GM12878 (cell line): ENCODE measurements around the gene LRP1. TPM values are rescaled to one million over a fixed set of nuclear protein-coding genes. Genes with fewer than 3 reads are reported as not detected.
A peak's percentile ranks its signal among the peaks of the same experiment; 100 is the strongest.

Source experiments
- ATAC-seq: fragments of 200-7000 bp; cut with Tn5 transposase; 3 replicates; pipeline ENCODE4 v1.9.1; 2020; ENCODE audit warnings: mild to moderate bottlenecking, moderate library complexity
- BruUV-seq: library from RNA; stranded (reverse); fragments of 400-500 nt; replicated peaks from 2 replicates; lab custom pipeline; 2021; lab: Mats Ljungman, UMichigan
- CTCF ChIA-PET: fragments of 300-600 bp; sonication (Branson Sonifier 250); formaldehyde crosslinking; extraction: SDS; loops from one replicate; lab custom pipeline; 2021; ENCODE audit warnings: inconsistent platforms; lab: Yijun Ruan, JAX
- POLR2A ChIA-PET: fragments of 350-600 bp; formaldehyde crosslinking; extraction: SDS; loops from one replicate; lab custom pipeline; 2021; ENCODE audit warnings: inconsistent platforms; lab: Charles Lee
- RAD21 ChIA-PET: fragments of 300-600 bp; sonication (Branson Sonifier 250); formaldehyde crosslinking; loops from one replicate; lab custom pipeline; 2023; ENCODE audit warnings: antibody characterized with exemption; ENCODE audit not compliant: unreplicated experiment; lab: Charles Lee
- SMC1A ChIA-PET: fragments of 300-600 bp; sonication (Branson Sonifier 250); formaldehyde crosslinking; loops from one replicate; lab custom pipeline; 2023; ENCODE audit not compliant: unreplicated experiment, uncharacterized antibody; lab: Charles Lee
- DNase-seq: peaks from one replicate; pipeline ENCODE4 v3.0.0-alpha.2; 2011; ENCODE audit warnings: low read depth, low spot score
- FAIRE-seq: peaks from 3 replicates; lab custom pipeline; 2011; peaks lifted over from hg19 to GRCh38; lab: Jason Lieb, UNC
- H2AFZ ChIP-seq: 2 replicates; pipeline ENCODE4 v1.6.0; 2011; ENCODE audit warnings: low read depth, low read length, control low read depth; ENCODE audit not compliant: control insufficient read depth
- H3K27ac ChIP-seq: 2 replicates; pipeline ENCODE4 v1.5.1; 2011; ENCODE audit warnings: control low read depth; ENCODE audit not compliant: control insufficient read depth, insufficient read depth
- H3K27me3 ChIP-seq, 2 experiments: replicated peaks in 1 of 2; 2 replicates each; pipeline versions ENCODE4 v1.6.0 to v1.6.1; 2011; ENCODE audit warnings: low read length in 1 of 2; ENCODE audit not compliant: control insufficient read depth in 2 of 2, insufficient read depth in 2 of 2
- H3K36me3 ChIP-seq, 2 experiments: 2 replicates each; pipeline ENCODE4 v1.5.1; 2011; ENCODE audit warnings: low read length in 1 of 2; ENCODE audit not compliant: control insufficient read depth in 2 of 2, insufficient read depth in 2 of 2
- H3K4me1 ChIP-seq: 2 replicates; pipeline ENCODE4 v1.6.1; 2011; ENCODE audit warnings: mild to moderate bottlenecking, low read length, moderate library complexity, mixed read lengths; ENCODE audit not compliant: control insufficient read depth, insufficient read depth
- H3K4me2 ChIP-seq: 2 replicates; pipeline ENCODE4 v1.6.0; 2011; ENCODE audit warnings: control low read depth; ENCODE audit not compliant: control insufficient read depth, insufficient read depth
- H3K4me3 ChIP-seq: fragments of 200-600 bp; sonication (generic); 2 replicates; pipeline ENCODE4 v1.5.1; 2016
- H3K79me2 ChIP-seq: 2 replicates; pipeline ENCODE4 v1.6.0; 2011; ENCODE audit warnings: low read length; ENCODE audit not compliant: control insufficient read depth, insufficient read depth
- H3K9ac ChIP-seq: 2 replicates; pipeline ENCODE4 v1.8.0; 2011; ENCODE audit warnings: low read length, control low read depth, mixed read lengths; ENCODE audit not compliant: control insufficient read depth, insufficient read depth
- H3K9me3 ChIP-seq: replicated peaks from 3 replicates; pipeline ENCODE4 v1.5.1; 2011; ENCODE audit warnings: mild to moderate bottlenecking, low read length; ENCODE audit not compliant: control insufficient read depth, insufficient read depth
- H4K20me1 ChIP-seq: 2 replicates; pipeline ENCODE4 v1.6.0; 2011; ENCODE audit not compliant: control insufficient read depth, insufficient read depth
- ASH2L ChIP-seq: fragments of 300-600, 200-600 bp; sonication (generic); IDR thresholded peaks from 2 replicates; pipeline ENCODE4 v1.6.1; 2017; ENCODE audit warnings: low read depth, mild to moderate bottlenecking, borderline replicate concordance
- E2F4 ChIP-seq: IDR thresholded peaks from 2 replicates; pipeline ENCODE4 v1.6.1; 2012; ENCODE audit warnings: low read depth, low read length, improper control_type of control experiment
- ETV6 ChIP-seq, 2 experiments: fragments of 450-650 bp in 1 of 2; IDR thresholded peaks in 1 of 2; conservative IDR thresholded peaks in 1 of 2; 2 replicates each; pipeline ENCODE4 v1.6.1; 2014; ENCODE audit warnings: antibody characterized with exemption in 1 of 2, borderline replicate concordance in 1 of 2, low read depth in 1 of 2, mild to moderate bottlenecking in 1 of 2, moderate library complexity in 1 of 2
- FOXK2 ChIP-seq: fragments of 450-650 bp; IDR thresholded peaks from 2 replicates; pipeline ENCODE4 v1.6.1; 2017; ENCODE audit warnings: mild to moderate bottlenecking, moderate library complexity
- GATAD2B ChIP-seq: fragments of 450-650 bp; conservative IDR thresholded peaks from 2 replicates; pipeline ENCODE4 v1.6.1; 2017; ENCODE audit warnings: low read depth, mild to moderate bottlenecking, moderate library complexity
- MAX ChIP-seq: IDR thresholded peaks from 2 replicates; pipeline ENCODE4 v1.6.1; 2012; ENCODE audit warnings: low read depth, low read length, improper control_type of control experiment
- MYC ChIP-seq: IDR thresholded peaks from 2 replicates; pipeline ENCODE4 v1.6.1; 2011; ENCODE audit warnings: mild to moderate bottlenecking, low read length, moderate library complexity, inconsistent platforms; ENCODE audit not compliant: insufficient read depth, insufficient replicate concordance, insufficient read length, severe bottlenecking
- POLR2A ChIP-seq: IDR thresholded peaks from 2 replicates; pipeline ENCODE4 v1.6.1; 2011; ENCODE audit warnings: low read depth, mild to moderate bottlenecking, low read length
- POLR2AphosphoS5 ChIP-seq: IDR thresholded peaks from 2 replicates; pipeline ENCODE4 v1.6.1; 2011; ENCODE audit warnings: mild to moderate bottlenecking, low read length, inconsistent platforms
- SPI1 ChIP-seq: IDR thresholded peaks from 2 replicates; pipeline ENCODE4 v1.6.1; 2011; ENCODE audit warnings: low read depth, mild to moderate bottlenecking, low read length, moderate library complexity, borderline replicate concordance; ENCODE audit not compliant: insufficient read depth
- ZNF274 ChIP-seq: IDR thresholded peaks from one replicate; pipeline ENCODE4 v1.8.0; 2011; ENCODE audit not compliant: insufficient read length, insufficient read depth
- WGBS: methylation state at CpG from one replicate; pipeline ENCODE4 v1.1.6; 2016; ENCODE audit warnings: low lambda C conversion rate; ENCODE audit not compliant: insufficient replicate concordance, insufficient coverage; ENCODE audit errors: missing lambda C conversion rate; 5-methylcytosine and 5-hydroxymethylcytosine counted together
- in situ Hi-C: fragments of 300-500 bp; cut with MboI; formaldehyde crosslinking; loops from 9 replicates; pipeline ENCODE4 v1.14.3; 2018; ENCODE audit warnings: mixed read lengths
- intact Hi-C: fragments of 100-400 bp; cut with micrococcal nuclease; formaldehyde crosslinking; loops from one replicate; pipeline ENCODE4 v1.14.2; 2022; ENCODE audit not compliant: unreplicated experiment
- polyA plus RNA-seq, 11 experiments: library from polyadenylated mRNA; depleted of rRNA in 4 of 11; unstranded in 6 of 11; stranded (reverse) in 5 of 11; fragments of >200 nt; fragmentation: Nextera tagmentation in 4 of 11; fragmentation: Illumina TruSeq in 1 of 11; extraction: Ambion mirVana in 4 of 11; extraction: Trizol in 1 of 11; gene quantifications; 1 replicate in 1 of 11; 2 replicates in 10 of 11; pipeline versions ENCODE4 v1.2.1 to v1.2.3, GENCODE V29; 2011 to 2016; ENCODE audit warnings: inconsistent platforms in 2 of 11, missing spikeins in 2 of 11, low read depth in 1 of 11
- total RNA-seq, 4 experiments: library from RNA; depleted of rRNA in 3 of 4; stranded (reverse); fragments of >200 nt in 3 of 4; fragmentation: Illumina TruSeq in 1 of 4; extraction: Trizol in 1 of 4; gene quantifications; 2 replicates each; pipeline versions ENCODE4 v1.2.1 to v1.2.3, GENCODE V29; 2013 to 2021

LRP1 gene
- total and polyA plus RNA-seq, 10 of the 15 experiments (the other 5 are each of a cell fraction or from before 2014, with no cell fraction given) = under 0.01 to 1.1 (median 0.20) TPM; not detected in 2

GRCh38 chr12:57099766-57100165 is 28.5 kb upstream of the LRP1 start:
- WGBS = 98% methylated on average over 11 of the region's 12 CpGs
- no peak overlapping the region; the same call in 1 of the 2 replicates for H3K4me2 ChIP-seq
- BruUV-seq = no TSS peak
- no peak for DNase-seq
- RAD21 ChIA-PET = interaction anchor here (1.9 kb wide), 1 partner anchor 12 kb away, joined by 5 read pairs; no protein-coding TSS in a partner anchor
- peaks cover 9% of the 10 kb centered on the region for H3K4me1 ChIP-seq
- no peaks in the 10 kb centered on the region for H3K9me3 ChIP-seq
- H4K20me1 ChIP-seq = no peaks in the 10 kb centered on the region
- no peak for FAIRE-seq
- TF ChIP-seq POLR2AphosphoS5 (peak; percentile 32; the same call in 1 of the 2 replicates), ZNF274 (no peak)
- H3K79me2 ChIP-seq = no peaks in the 10 kb centered on the region
- no peak overlapping the region for H3K9ac ChIP-seq
- in situ Hi-C loops = no loop called here
- H2AFZ ChIP-seq = no peak overlapping the region
- H3K4me3 ChIP-seq = no peak overlapping the region
- CTCF ChIA-PET = interaction anchor here (2.5 to 3.5 kb wide), 2 partner anchors 12 to 94 kb away, joined by 7 to 23 read pairs; partner anchors contain the start of gene STAT6
- intact Hi-C loops = no loop called here
- SMC1A ChIA-PET = interaction anchor here (10.4 kb wide), 1 partner anchor 9 kb away, joined by 120 read pairs; the partner anchor contains the start of gene STAT6
- no peaks in the 10 kb centered on the region for H3K27me3 ChIP-seq
- H3K36me3 ChIP-seq = peaks cover 20 to 30% of the 10 kb centered on the region in 2 experiments
- no peak for ATAC-seq
- no peak overlapping the region for H3K27ac ChIP-seq
- POLR2A ChIA-PET = interaction anchor here (0.5 to 4.4 kb wide), 4 partner anchors 11 to 34 kb away, joined by 6 to 40 read pairs (median 7); partner anchors contain the start of genes NEMP1 and STAT6

- Histone ChIP-seq H3K4me1 (no peaks in the 10 kb centered on the region; the same call in 1 of the 2 replicates), H3K4me3 (no peak overlapping the region), H3K4me2 (no peak overlapping the region), H3K79me2 (no peaks in the 10 kb centered on the region; the same call in 1 of the 2 replicates), H4K20me1 (no peaks in the 10 kb centered on the region), H3K36me3 (peaks cover 26 to 30% of the 10 kb centered on the region in 2 experiments), H3K27me3 (no peaks in the 10 kb centered on the region), H3K27ac (no peak overlapping the region), H3K9me3 (no peaks in the 10 kb centered on the region), H3K9ac (no peak overlapping the region), H2AFZ (no peak overlapping the region)
- FAIRE-seq (no peak), ATAC-seq (peak; percentile 7; the same call in 1 of the 3 replicates), DNase-seq (no peak)
- ChIA-PET POLR2A (interaction anchor here (0.7 to 0.8 kb wide), 2 partner anchors 8 to 576 kb away, joined by 3 to 4 read pairs; no protein-coding TSS in a partner anchor), SMC1A (no interaction called here), RAD21 (no interaction called here), CTCF (interaction anchor here (0.7 to 11.7 kb wide), 3 partner anchors 10 to 35 kb away, joined by 3 to 458 read pairs (median 4); no protein-coding TSS in a partner anchor)
- in situ Hi-C loops (no loop called here), intact Hi-C loops (no loop called here)
- no TSS peak for BruUV-seq
- 87% methylated on average over 15 of the region's 15 CpGs for WGBS
- TF ChIP-seq SPI1 = peak; percentile 25; the same call in 1 of the 2 replicates
- no peak for TF ChIP-seq FOXK2
- TF ChIP-seq POLR2A = 0 out of 2 replicates have a peak, but pooled peaks have one; percentile 21
- TF ChIP-seq ASH2L = no peak
- no peak for TF ChIP-seq MYC
- no peak for TF ChIP-seq GATAD2B
- TF ChIP-seq ETV6 (conservative IDR thresholded peaks at IDR 0.05 in 1 of 2, IDR thresholded peaks at IDR 0.05 in 1 of 2; ENCODE audit: borderline replicate concordance in 1 of 2, low read depth in 1 of 2) = no peak
- TF ChIP-seq MAX = no peak
- TF ChIP-seq E2F4 = no peak
Measured at GRCh38 chr12:57101892-57102695, 26.2 kb upstream of the LRP1 start.
